Activated naive CD4-positive, alpha-beta T cell treated with anti-CD3 and anti-CD28 coated beads for 36 hours (primary cell): ENCODE results near the gene ISG20. TPM values are rescaled to one million over a fixed set of nuclear protein-coding genes. Genes with fewer than 3 reads are reported as not detected.
"Not testable (repeated sequence)": the region's sequence is repeated elsewhere in the genome, so short reads cannot be mapped to it uniquely, and the experiment has no call there.

Source experiments
- CTCF ChIA-PET: fragments of 350-600 bp; sonication (Branson Sonifier 250); formaldehyde crosslinking; loops from one replicate; lab custom pipeline; 2021; ENCODE audit warnings: antibody characterized with exemption; lab: Charles Lee
- DNase-seq: peaks from one replicate; pipeline ENCODE4 v3.0.0-alpha.2; 2020
- H3K27ac Mint-ChIP-seq: one replicate; pipeline ENCODE4 v1.8.0; 2021; ENCODE audit warnings: mild to moderate bottlenecking, mixed read lengths
- H3K27me3 Mint-ChIP-seq: one replicate; pipeline ENCODE4 v1.8.0; 2021; ENCODE audit warnings: low read depth, mixed read lengths
- H3K36me3 Mint-ChIP-seq: one replicate; pipeline ENCODE4 v1.8.0; 2021; ENCODE audit warnings: low read depth, mixed read lengths
- H3K4me1 Mint-ChIP-seq: one replicate; pipeline ENCODE4 v1.8.0; 2021; ENCODE audit warnings: low read depth, mixed read lengths
- H3K4me3 Mint-ChIP-seq: one replicate; pipeline ENCODE4 v1.8.0; 2021; ENCODE audit warnings: mild to moderate bottlenecking, moderate library complexity, mixed read lengths
- H3K9me3 Mint-ChIP-seq: one replicate; pipeline ENCODE4 v1.8.0; 2021; ENCODE audit warnings: mixed read lengths
- intact Hi-C: fragments of 100-400 bp; cut with micrococcal nuclease; formaldehyde crosslinking; loops from one replicate; pipeline ENCODE4 v1.15.1; 2023
- total RNA-seq, 2 experiments: library from RNA; stranded (reverse); gene quantifications; one replicate each; pipeline ENCODE4 v1.2.3, GENCODE V29; 2021

The ISG20 gene
- total RNA-seq, 2 experiments from 2014 or later, result 51.2 to 56.5 TPM

DNA sequence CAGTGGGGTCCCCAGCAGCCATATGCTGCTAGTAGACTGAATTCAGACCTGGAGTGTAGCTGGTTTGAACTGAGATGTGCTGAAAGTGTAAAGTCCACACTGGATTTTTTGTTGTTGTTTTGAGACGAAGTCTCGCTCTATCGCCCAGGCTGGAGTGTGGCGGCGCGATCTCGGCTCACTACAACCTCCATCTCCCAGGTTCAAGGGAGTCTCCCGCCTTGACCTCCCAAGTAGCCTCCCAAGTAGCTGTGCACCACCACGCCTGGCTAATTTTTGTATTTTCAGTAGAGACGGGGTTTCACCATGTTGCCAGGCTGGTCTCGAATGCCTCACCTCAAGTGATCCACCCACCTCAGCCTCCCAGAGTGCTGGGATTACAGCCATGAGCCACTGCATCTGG lies 3.7 kb downstream of the ISG20 start:
- CTCF ChIA-PET, result interaction anchor here (0.6 kb wide), 1 partner anchor 120 kb away, joined by 3 read pairs; no protein-coding TSS in a partner anchor
- H3K9me3 Mint-ChIP-seq, intact Hi-C loops, H3K4me3 Mint-ChIP-seq, DNase-seq, H3K27me3 Mint-ChIP-seq: not testable (repeated sequence)
- peak overlapping the region; percentile 46 for H3K27ac Mint-ChIP-seq
- peaks cover 16% of the 10 kb centered on the region for H3K36me3 Mint-ChIP-seq
- peaks cover 62% of the 10 kb centered on the region for H3K4me1 Mint-ChIP-seq

DNA sequence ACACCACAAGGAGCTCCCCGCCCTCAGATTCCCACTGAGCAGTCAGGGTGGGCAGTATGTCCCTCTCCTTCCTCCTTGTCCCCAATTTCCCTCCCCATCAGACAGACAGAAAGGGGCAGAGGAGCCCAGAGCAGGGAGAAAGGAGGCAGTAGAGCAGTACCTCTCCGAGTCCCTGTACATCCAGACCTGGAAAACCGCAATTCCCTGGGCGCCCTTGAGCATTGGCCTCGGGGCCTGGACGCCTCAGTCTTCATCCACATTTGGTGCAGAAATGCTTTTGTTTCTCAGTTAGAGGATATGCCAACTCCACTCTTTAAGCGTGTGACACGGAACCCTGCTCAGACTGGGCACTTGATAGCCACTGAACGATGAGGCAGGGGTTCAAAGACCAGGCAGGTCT lies 5.9 kb downstream of the ISG20 start:
- Mint-ChIP-seq H3K27ac (no peak overlapping the region), H3K4me1 (peaks cover 63% of the 10 kb centered on the region), H3K36me3 (peaks cover 9% of the 10 kb centered on the region), H3K9me3 (no peaks in the 10 kb centered on the region), H3K27me3 (no peaks in the 10 kb centered on the region), H3K4me3 (no peak overlapping the region)
- peak; percentile 2 for DNase-seq
- CTCF ChIA-PET, result no interaction called here
- intact Hi-C loops, result no loop called here

DNA sequence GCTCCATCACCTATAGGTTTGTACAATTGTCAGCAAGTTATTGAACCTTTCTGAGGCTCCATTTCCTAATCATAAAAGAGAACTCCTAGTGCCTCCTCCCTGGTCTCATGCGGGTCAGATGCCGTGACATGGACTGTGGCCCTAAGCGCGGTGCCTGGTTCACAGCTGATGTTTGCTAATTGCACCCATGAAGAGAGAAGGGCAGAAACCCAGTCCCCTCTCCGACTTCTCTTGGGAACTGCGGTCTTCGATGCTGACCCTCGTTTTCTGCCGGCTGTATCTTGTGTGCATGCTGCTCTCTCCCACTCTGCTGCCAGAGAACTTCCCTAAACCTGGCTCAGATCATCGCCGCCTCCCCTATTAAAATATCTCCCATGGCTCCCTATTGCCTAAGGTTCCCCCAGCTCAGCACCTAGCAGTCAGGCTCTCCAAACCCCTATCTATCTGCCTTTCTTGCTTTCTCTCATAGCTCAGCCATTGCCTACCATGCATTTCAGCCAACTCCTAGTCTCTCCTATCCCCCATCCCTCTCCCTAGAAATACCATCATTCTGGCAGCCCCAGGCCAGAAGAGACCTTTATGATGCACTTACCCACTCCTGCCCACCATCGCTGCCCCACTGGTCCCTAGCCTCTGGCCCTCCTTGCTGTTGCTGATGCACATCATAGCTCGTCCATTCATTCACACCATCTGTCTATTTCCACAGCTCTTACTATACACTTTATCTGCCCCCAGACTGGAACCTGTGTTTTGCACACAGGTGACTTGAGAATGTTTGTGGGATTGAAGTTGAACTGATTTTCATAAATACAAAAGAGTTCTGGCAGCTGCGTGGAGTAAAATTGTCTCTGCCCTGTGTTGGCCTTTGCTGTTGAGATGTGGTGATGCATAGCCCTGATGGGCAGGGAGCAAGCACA lies 6.6 kb downstream of the ISG20 start:
- Mint-ChIP-seq H3K9me3 (no peaks in the 10 kb centered on the region), H3K27me3 (no peaks in the 10 kb centered on the region), H3K36me3 (peaks cover 3% of the 10 kb centered on the region), H3K4me3 (no peak overlapping the region), H3K27ac (no peak overlapping the region), H3K4me1 (peaks cover 63% of the 10 kb centered on the region)
- intact Hi-C loops, result no loop called here
- CTCF ChIA-PET, result interaction anchor here (0.9 kb wide), 1 partner anchor 15 kb away, joined by 3 read pairs; no protein-coding TSS in a partner anchor
- DNase-seq, result peak; percentile 2

DNA sequence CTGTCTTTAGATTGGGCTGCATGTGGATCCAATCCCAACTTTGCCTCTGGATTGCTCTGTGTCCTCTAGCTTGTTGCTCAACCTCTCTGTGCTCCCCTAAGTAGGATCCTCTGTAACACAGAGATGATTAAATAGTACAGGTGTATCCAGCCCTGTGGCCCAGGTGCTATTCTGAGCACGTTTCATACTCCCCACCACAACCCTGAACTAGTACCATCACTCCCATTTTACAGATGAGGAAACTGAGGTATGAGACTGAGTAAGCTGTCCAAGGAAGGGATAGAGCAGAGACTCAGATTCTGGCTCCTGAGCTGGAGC lies 7.2 kb downstream of the ISG20 start:
- Mint-ChIP-seq H3K27ac (no peak overlapping the region), H3K9me3 (no peaks in the 10 kb centered on the region), H3K4me3 (no peak overlapping the region), H3K36me3 (peaks cover 2% of the 10 kb centered on the region), H3K4me1 (peaks cover 64% of the 10 kb centered on the region), H3K27me3 (no peaks in the 10 kb centered on the region)
- intact Hi-C loops, result no loop called here
- DNase-seq, result peak; percentile 1
- CTCF ChIA-PET, result interaction anchor here (0.9 kb wide), 1 partner anchor 14 kb away, joined by 3 read pairs; no protein-coding TSS in a partner anchor

DNA sequence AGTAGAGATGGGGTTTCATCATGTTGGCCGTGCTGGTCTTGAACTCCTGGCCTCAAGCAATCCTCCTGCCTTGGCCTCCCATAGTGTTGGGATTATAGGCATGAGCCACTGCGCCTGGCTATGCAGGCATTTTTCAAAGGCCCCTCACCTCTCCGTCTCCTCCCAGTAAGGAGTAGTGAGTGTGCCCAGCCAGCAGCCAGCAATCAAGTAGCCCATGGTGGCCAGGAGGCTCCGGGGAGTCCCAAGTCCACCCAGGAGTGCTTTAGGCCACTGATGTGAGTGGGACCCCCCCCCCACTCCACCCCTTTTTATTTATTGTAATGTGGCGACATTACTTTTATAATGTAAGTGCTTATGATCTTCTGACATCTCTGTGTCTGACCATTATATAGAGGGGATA lies 8.1 kb downstream of the ISG20 start:
- Mint-ChIP-seq H3K27ac (no peak overlapping the region), H3K27me3 (no peaks in the 10 kb centered on the region), H3K4me3 (no peak overlapping the region), H3K9me3 (no peaks in the 10 kb centered on the region), H3K4me1 (peaks cover 70% of the 10 kb centered on the region), H3K36me3 (peaks cover 2% of the 10 kb centered on the region)
- intact Hi-C loops, result no loop called here
- CTCF ChIA-PET, result interaction anchor here (1.4 kb wide), 1 partner anchor 8 kb away, joined by 4 read pairs; the partner anchor contains the start of gene ISG20
- DNase-seq, result peak; percentile 3

DNA sequence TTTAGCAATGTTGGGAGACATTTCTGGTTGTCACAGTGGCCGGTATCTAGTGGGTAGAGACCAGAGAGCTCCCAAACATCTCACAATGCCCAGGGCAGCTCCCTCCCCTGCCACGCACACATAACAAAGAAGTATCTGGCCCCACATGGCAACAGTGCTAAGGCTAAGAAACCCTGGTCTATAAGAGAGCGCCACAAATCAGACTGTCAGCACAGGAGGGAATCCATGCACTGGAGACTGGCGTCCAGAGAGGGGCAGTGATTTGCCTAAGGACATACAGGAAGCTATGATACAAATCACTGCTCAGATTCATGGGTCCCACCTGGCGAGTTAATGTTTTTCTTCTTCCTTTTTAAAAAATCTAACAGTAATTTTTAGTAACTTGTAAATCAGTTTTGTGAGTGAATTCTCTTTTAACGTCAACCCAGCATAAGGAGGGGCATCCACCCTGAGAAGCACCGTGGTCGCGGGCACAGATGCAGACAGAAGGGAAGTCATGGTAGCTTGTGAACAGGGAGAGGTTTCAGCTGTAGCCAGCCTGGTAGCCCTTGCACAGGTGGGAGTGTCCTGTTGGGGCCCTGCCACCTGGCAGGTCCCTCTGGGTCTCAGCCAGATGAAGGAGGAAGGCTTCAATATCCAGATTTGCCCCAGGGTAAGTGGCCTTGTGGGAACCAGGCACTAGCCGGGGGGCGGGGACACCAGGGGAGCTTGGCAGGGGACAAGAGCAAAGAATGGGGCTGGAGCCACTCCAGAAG lies 8.7 kb downstream of the ISG20 start:
- Mint-ChIP-seq H3K9me3 (no peaks in the 10 kb centered on the region), H3K36me3 (peaks cover 2% of the 10 kb centered on the region), H3K4me1 (peaks cover 66% of the 10 kb centered on the region), H3K4me3 (no peak overlapping the region), H3K27me3 (no peaks in the 10 kb centered on the region), H3K27ac (peak overlapping the region; percentile 94)
- intact Hi-C loops, result no loop called here
- peak; percentile 6 for DNase-seq
- CTCF ChIA-PET, result interaction anchor here (1.4 kb wide), 1 partner anchor 9 kb away, joined by 4 read pairs; the partner anchor contains the start of gene ISG20

DNA sequence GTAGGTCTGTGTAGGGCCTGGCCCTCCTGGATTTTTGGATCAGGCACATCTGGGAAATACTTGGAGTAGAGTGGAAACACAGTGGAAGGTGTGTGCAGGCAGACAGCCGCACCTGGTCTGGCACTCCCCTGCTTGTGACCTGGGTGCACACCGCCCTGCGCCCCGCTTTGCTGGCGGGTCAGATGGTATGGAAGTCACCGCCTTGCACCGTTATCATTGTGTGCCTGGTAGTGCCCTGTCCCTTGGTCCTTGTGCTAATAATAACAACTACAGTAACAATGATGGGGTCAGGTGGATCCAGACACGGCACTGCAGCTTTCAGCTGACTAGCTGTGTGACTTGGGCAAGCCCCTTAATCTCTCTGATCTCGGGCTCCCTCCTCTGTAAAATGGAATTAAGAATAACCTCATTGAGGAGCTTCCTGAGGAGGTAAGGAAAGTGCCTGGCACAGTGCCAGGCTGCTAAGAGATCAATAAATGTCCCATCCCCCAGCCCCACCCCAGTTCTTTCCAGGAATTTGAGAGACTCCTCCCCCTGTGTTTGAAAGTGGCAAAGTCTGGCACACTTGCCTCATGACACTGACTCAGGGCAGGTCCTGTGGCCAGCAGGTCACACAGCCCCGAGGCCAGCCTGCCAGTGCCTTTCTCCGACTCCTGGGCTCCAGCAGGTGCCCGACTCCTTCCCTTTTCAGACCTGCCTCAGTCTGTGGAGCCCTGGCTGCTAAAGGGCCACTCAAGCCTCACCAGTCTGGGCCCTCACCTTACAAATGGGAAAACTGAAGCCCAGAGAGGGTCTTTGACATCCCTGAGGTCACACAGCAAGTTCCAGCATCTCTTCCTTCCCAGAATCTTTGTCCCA lies 9.8 kb downstream of the ISG20 start:
- H3K4me1 Mint-ChIP-seq, result peaks cover 73% of the 10 kb centered on the region
- no peaks in the 10 kb centered on the region for H3K9me3 Mint-ChIP-seq
- peak overlapping the region; percentile 48 for H3K4me3 Mint-ChIP-seq
- no peaks in the 10 kb centered on the region for H3K27me3 Mint-ChIP-seq
- H3K36me3 Mint-ChIP-seq, result peaks cover 2% of the 10 kb centered on the region
- peak; percentile 60 for DNase-seq
- intact Hi-C loops, result no loop called here
- CTCF ChIA-PET, result no interaction called here
- peak overlapping the region; percentile 94 for H3K27ac Mint-ChIP-seq

DNA sequence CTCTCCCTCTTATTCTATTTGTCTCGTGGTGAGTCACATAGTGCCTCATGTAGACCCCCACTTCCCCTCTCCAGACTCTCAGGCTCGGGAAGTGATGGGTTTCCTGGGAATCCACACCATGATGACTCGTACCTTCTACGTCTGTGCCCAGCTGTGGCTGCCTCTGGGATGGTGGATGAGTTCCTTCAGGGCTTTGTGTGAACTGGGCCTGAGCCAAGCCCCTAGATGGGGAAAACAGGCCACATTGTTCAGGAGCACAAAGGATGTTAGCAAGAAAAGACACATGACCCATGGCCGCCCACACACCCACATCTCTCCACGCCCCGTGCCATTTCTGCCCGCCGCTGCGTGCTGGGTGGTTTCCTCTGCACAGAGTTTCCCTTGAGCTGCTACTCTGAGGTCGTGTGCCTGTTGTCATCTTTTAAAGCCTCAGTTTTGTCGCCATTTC lies 10.5 kb downstream of the ISG20 start:
- Mint-ChIP-seq H3K36me3 (peaks cover 2% of the 10 kb centered on the region), H3K9me3 (no peaks in the 10 kb centered on the region), H3K27ac (peak overlapping the region; percentile 94), H3K4me3 (peak overlapping the region; percentile 48), H3K27me3 (no peaks in the 10 kb centered on the region), H3K4me1 (peaks cover 73% of the 10 kb centered on the region)
- CTCF ChIA-PET, result interaction anchor here (0.6 to 1.4 kb wide), 2 partner anchors 11 kb away, joined by 3 to 4 read pairs; partner anchors contain the start of gene ISG20
- intact Hi-C loops, result no loop called here
- peak; percentile 90 for DNase-seq

DNA sequence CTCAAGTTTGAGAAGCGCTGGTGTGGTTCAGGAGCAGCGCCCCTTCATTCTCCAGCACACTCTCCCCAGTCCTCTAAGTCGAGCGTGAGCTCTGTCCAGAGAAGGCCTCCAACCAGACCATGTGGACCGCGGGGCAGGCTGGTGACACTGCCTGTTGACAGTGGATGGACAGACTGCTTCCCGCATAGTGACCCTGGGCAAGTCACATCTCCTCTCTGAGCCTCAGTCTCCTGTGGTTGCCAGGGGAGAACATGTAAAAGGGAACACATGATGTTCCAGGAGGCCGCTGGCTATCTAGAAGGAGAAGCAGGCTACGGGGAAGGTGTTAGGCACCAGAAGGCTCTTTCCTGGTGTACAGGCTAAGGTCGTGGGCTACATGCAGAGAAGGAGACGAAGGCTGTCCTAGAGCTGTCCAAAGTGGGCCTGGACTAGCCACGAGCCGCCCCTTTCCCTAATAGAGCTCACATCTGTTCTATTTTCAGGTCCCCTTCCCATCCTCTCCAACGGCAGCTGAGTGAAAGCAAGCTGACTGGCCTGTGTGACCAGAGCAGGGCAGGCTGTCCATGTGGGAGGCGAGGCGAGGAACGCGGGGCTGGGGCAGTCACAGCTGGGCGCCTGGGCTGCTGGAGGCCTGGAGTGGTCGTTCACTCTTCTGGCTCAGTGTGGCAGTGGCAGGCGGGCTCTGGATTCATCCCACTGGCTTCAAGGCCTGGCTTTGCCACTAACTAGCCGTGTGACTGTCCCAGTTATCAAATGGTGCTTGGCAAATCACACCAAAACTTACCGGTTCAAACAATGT lies 11.1 kb downstream of the ISG20 start:
- Mint-ChIP-seq H3K27me3 (no peaks in the 10 kb centered on the region), H3K4me1 (peaks cover 77% of the 10 kb centered on the region), H3K9me3 (no peaks in the 10 kb centered on the region), H3K4me3 (peak overlapping the region; percentile 48), H3K27ac (peak overlapping the region; percentile 94), H3K36me3 (peaks cover 2% of the 10 kb centered on the region)
- CTCF ChIA-PET, result interaction anchor here (0.6 to 1.4 kb wide), 3 partner anchors 11 to 39 kb away, joined by 3 to 4 read pairs (median 3); partner anchors contain the start of gene ISG20
- intact Hi-C loops, result no loop called here
- peak; percentile 5 for DNase-seq

DNA sequence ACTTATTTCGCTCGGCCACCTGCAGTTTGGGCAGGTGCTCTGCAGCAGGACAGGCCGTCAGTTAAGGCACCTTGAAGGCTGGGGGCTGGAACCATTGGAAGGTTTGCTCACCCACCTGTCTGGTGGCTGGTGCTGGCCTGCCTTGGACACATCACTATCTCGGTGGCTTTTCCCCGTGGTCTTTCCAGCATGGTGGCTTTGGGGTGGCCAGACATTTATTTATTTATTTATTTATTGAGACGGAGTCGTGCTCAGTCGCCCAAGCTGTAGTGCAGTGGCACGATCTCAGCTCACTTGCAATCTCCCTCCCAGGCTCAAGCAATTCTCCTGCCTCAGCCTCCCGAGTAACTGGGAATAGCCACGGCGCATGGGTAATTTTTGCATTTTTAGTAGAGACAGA lies 11.7 kb downstream of the ISG20 start:
- CTCF ChIA-PET, result interaction anchor here (1.0 to 1.4 kb wide), 2 partner anchors 10 to 38 kb away, joined by 3 read pairs; no protein-coding TSS in a partner anchor
- Mint-ChIP-seq H3K36me3 (no peaks in the 10 kb centered on the region), H3K4me1 (peaks cover 77% of the 10 kb centered on the region), H3K9me3 (no peaks in the 10 kb centered on the region), H3K27me3 (no peaks in the 10 kb centered on the region), H3K27ac (peak overlapping the region; percentile 58), H3K4me3 (no peak overlapping the region)
- DNase-seq, result peak; percentile 2
- intact Hi-C loops, result no loop called here

DNA sequence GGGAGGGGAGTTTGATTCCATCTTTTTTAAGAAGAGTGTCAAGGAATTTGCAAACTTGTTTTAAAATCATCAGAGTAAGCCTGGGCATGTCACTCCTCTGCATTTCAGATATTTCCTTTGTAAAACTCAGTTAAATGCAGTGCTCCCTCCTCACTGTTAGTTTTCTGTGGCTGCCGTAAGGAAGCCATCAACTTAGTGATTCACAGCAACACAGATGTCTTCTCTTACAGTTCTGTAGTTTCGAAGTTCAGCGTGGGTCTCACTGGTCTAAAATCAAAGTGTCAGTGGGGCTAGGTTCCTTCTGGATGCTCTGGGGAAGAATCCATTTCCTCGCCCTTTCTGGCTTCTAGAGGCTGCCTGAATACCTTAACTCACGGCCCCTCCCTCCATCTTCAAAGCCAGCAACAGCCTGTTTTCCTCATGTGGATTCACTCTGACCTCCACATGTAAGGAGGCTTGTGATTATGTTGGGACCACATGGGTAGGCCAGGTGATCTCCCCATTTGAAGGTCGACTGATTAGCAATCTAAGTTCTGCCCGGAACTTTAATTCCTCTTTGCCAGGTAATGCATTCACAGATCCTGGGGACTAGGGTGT lies 12.4 kb downstream of the ISG20 start:
- intact Hi-C loops, result no loop called here
- CTCF ChIA-PET, result no interaction called here
- Mint-ChIP-seq H3K36me3 (no peaks in the 10 kb centered on the region), H3K4me1 (peaks cover 84% of the 10 kb centered on the region), H3K27me3 (no peaks in the 10 kb centered on the region), H3K4me3 (no peak overlapping the region), H3K27ac (peak overlapping the region; percentile 58), H3K9me3 (no peaks in the 10 kb centered on the region)
- no peak for DNase-seq
